SW480 (cell line): Measurements from ENCODE around the gene FRMD4B.

Source experiments
- DNase-seq: peaks from one replicate; pipeline ENCODE4 v3.0.0-alpha.2; 2016; ENCODE audit warnings: low spot score

Gene FRMD4B

DNA sequence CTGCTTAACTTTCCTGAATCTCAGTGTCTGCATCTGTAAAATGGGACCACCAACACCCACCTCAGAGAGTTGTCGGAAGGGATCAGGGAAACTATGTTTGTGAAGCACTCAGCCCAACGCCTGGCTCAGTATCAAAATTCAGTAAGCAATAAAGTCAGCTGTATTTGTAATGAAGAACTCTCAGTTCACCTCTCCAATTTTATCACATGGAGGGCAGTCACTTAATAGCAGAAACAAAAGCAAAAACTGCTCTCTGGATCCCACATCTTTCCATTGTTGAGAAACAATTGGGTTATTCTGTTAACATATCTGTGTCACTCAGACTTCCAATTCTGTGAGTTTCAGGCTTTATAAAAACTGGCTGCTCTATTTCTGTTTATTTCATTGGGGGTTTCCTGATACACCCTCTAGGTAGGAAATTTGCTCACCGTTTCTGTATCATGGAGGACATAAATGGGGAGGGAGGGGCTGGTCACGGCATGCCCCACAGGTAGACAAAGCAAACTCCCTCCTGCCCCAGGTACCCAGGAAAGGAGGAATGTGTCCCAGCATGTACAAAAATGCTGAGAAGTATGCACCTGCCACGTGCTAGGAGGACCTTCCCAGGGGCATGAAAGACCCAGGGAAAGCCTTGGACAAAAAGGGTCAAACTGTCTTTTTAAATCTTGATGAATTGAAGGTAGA, 182.1 kb downstream of the FRMD4B start:
- no peak for DNase-seq

- no peak for DNase-seq
Measured at GRCh38 chr3:69201658-69202057, 184.2 kb downstream of the FRMD4B start.

GRCh38 chr3:69200384-69201068, 185.4 kb downstream of the FRMD4B start:
- peak; percentile 81 for DNase-seq

GRCh38 chr3:69199942-69200341, 185.9 kb downstream of the FRMD4B start:
- no peak for DNase-seq

GRCh38 chr3:69197922-69198530, 187.9 kb downstream of the FRMD4B start:
- no peak for DNase-seq

GRCh38 chr3:69197455-69197854, 188.4 kb downstream of the FRMD4B start:
- DNase-seq = no peak

- no peak for DNase-seq
Measured at GRCh38 chr3:69196876-69197275, 189.0 kb downstream of the FRMD4B start.

DNA sequence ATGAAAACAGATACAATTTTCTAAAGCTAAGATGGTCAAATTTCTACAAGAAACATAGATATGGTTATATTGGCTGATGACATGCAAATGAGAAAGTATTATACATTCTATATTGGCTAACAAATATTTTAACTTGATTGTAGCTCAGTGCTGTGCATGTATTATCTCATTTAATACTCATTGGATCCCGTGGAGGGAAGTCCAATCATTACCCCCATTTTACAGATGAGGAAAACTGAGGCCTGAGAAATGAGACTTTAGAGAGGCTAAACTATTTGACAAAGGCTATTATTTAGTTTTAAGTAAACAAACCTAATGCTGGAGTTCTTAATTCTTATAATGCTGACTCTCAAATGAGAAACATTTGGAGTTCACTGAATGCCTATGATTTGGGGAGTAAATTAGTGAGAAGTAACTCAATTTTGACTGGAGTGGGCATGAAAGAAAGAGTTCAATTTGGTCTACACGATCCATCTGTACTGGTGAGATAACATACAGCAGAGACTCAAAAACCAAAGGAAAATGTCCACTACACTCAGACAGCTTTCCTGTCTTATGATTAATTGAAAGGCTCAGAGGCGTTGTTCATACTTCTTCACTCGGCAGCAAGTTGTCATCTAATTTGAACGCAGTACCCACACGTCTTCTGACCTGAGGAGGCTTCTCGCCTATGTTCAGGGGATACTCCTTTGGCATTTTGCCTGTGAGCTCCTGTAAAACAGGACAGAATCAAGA, 191.3 kb downstream of the FRMD4B start:
- no peak for DNase-seq

DNA sequence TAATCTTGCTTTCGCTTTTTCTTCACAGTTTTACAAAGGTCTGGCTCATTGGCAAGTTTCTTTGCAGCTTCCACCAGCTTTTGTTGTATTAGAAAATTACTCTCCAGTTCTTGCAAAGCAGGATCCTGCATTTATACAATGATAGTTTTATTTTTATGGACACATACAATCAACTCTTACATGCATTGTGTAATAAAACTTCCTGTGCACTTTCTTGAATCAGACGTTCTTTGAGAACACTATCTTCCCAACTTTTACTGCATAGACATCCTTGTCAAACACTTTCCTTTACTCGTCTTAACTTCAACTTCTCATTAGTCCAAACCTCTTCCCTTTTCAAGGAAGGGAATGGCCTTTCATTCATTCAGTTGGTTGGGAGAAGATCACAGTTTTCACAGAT, 192.1 kb downstream of the FRMD4B start:
- no peak for DNase-seq

GRCh38 chr3:69191516-69191915, 194.4 kb downstream of the FRMD4B start:
- no peak for DNase-seq

DNA sequence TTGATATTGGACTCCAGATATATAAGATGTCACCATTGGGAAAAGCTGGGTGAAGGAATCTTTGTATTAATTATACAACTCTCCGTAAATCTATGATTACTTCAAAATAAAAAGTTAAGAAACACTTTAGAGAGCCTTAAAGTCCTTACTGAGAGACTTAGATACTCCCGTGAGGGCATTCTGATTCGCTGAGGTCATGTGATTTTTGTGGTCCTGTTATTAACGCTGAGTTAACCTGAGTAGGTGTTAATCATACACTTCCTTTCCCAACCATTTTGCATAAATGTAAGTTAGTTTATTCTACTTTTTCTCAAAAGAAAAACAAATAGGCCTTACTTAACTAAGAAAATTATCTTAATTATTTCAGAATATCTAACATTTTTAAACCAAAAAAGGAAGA, 196.4 kb downstream of the FRMD4B start:
- DNase-seq = no peak

- no peak for DNase-seq
Measured at GRCh38 chr3:69186575-69187093, 199.3 kb downstream of the FRMD4B start.

- DNase-seq = no peak
Measured at GRCh38 chr3:69182588-69183316, 203.1 kb downstream of the FRMD4B start.

DNA sequence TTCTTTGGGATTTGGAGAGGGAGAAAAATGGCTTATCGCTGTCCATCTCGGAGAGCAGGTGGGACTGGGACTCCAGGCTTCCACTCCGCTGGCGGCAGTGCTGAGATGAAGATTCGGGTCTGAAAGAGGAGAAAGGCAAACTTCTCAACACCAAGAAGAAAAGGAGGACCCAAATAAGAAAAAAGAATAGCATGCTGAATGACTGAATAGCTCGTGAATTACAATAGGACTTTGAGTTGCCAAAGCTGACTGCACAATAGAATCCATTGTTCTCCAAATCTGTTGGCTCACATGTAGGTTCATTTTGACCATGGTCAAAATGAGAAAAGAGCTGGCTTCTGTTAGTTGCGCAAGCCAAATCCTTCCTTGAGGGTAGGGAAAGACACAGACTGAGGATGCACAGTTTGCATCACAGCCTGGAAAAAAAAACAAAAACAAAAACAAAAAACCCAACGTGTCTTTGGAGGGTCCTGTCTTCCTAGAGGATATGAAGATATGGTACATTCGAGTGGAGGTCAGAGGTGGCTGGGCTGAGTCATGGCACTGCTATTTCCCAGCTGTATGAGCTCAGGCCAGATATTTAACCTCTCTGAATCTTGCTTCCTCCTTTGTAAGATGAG, 204.2 kb downstream of the FRMD4B start:
- DNase-seq = peak; percentile 36

DNA sequence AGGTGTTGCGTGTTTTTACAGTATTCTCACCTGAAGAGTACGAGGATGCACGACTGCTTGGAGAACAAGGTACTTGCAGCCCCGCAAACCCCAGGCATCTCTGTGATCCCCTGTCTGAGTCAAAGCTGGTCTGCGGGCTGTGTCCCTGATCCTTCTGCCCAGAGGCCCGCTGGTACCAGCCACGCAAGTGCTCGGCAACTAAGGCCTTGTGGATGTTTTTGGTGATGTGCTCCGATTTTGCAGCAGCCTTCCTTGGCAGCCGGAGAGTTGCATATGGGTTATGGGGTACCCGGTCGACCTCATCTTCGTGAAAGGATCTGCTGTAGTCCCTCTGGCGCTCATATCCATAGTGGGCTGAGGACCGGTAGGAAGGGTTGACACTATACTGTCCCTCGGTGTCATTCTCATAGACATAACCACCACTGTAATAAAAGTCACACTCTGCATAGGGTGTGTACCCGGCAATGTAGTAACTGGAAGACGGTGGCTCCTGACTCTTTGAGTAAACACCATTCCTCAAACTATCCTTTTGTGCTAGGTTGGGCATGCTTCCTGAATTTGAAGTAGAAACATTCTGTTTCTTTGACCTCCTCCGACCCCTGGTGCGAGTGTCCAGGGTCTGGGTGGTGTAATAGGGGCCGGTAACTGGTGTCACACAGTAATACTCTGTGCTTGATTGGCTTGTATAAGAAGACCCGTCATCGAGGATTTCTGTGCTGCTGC, 204.9 kb downstream of the FRMD4B start:
- DNase-seq = no peak

DNA sequence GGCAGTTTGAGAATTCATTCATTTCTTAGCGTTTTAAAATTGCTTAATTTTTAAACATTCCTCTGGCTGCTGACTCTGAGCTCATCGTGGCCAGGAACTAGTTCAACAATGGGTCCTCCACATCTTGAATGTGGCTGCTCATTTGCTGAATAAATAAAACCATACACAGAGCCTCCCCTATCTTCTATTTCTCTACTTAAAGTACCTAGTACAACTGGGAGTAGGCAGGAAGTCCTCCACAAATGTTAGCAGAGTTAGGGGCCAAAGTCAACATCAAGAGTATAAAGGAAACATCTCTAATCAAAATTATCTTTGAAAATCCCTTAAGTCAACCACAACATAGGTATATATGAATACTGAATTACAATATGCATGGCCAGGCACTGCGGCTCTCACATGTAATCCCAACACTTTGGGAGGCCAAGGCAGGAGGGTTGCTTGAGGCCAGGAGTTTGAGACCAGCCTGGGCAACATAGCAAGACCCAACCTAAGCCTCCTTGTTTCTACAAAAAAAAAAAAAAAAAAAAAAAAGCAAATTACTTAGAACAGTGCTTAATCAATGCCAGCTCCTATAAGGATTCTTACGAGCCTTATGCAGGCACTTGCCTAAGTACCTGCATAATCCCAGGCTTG, 206.0 kb downstream of the FRMD4B start:
- DNase-seq = no peak

GRCh38 chr3:69178838-69179739, 206.8 kb downstream of the FRMD4B start:
- peak; percentile 68 for DNase-seq

DNA sequence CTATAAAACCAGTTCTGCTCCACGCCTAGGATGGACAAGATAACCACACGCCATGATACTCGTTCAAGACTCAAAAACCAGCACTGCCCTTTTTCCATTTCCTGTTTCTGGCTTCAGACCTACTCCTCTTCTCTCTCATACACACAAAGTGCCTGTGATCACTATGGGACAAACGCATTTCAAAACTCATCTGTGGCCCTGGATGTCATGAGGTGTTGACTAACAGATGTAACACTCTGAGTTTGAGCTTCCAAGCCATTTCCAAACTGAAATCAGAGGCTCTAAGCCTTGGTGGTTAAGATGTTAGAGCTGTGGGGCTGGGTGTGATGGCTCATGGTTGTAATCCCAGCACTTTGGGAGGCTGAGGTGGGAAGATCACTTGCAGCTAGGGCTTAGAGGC, 207.8 kb downstream of the FRMD4B start:
- DNase-seq = no peak
